ENCODE results near the gene CDKL5. TPM values are rescaled to one million over a fixed set of nuclear protein-coding genes. Genes with fewer than 3 reads are reported as not detected.

The CDKL5 gene
- total RNA-seq, 3 donors from 2014 or later = 5.3 to 14.3 (median 6.9) TPM

- intact Hi-C loops (cut with DNase I; ENCODE audit: low total_unique reads) = no loop called here
- Histone ChIP-seq H3K9me3 (no peaks in the 10 kb centered on the region), H3K27ac (no peak overlapping the region), H3K4me3 (no peak overlapping the region), H3K36me3 (no peaks in the 10 kb centered on the region), H3K27me3 (no peaks in the 10 kb centered on the region), H3K4me1 (no peaks in the 10 kb centered on the region)
- TF ChIP-seq CTCF (IDR thresholded peaks at IDR 0.05) (no peak), POLR2AphosphoS5 (IDR thresholded peaks at IDR 0.05) (no peak), POLR2A (IDR thresholded peaks at IDR 0.05) (no peak)
- no peak for DNase-seq (ENCODE audit: low spot score in 2 of 2)
These were observed 140.3 kb downstream of the CDKL5 start for GRCh38 chrX:18565727-18566126.

- Histone ChIP-seq H3K4me3 (no peak overlapping the region), H3K4me1 (no peaks in the 10 kb centered on the region), H3K27me3 (no peaks in the 10 kb centered on the region), H3K27ac (no peak overlapping the region), H3K9me3 (no peaks in the 10 kb centered on the region), H3K36me3 (no peaks in the 10 kb centered on the region)
- DNase-seq (ENCODE audit: low spot score in 2 of 2) = no peak
- no peak for TF ChIP-seq CTCF (IDR thresholded peaks at IDR 0.05)
- no peak for TF ChIP-seq POLR2A (IDR thresholded peaks at IDR 0.05)
- no peak for TF ChIP-seq POLR2AphosphoS5 (IDR thresholded peaks at IDR 0.05)
- intact Hi-C loops (cut with DNase I; ENCODE audit: low total_unique reads) = no loop called here
These were observed 141.3 kb downstream of the CDKL5 start for GRCh38 chrX:18566748-18567147.

- Histone ChIP-seq H3K9me3 (no peaks in the 10 kb centered on the region), H3K27ac (no peak overlapping the region), H3K4me3 (no peak overlapping the region), H3K36me3 (no peaks in the 10 kb centered on the region), H3K4me1 (no peaks in the 10 kb centered on the region), H3K27me3 (no peaks in the 10 kb centered on the region)
- intact Hi-C loops (cut with DNase I; ENCODE audit: low total_unique reads) = no loop called here
- TF ChIP-seq POLR2AphosphoS5 (IDR thresholded peaks at IDR 0.05) = no peak
- TF ChIP-seq CTCF (IDR thresholded peaks at IDR 0.05) = no peak
- no peak for TF ChIP-seq POLR2A (IDR thresholded peaks at IDR 0.05)
- DNase-seq (ENCODE audit: low spot score in 2 of 2) = no peak
These were observed 148.1 kb downstream of the CDKL5 start for GRCh38 chrX:18573556-18573955.

GRCh38 chrX:18574591-18574990 lies 149.2 kb downstream of the CDKL5 start:
- intact Hi-C loops (cut with DNase I; ENCODE audit: low total_unique reads) = no loop called here
- Histone ChIP-seq H3K4me1 (no peaks in the 10 kb centered on the region), H3K36me3 (no peaks in the 10 kb centered on the region), H3K4me3 (no peak overlapping the region), H3K27me3 (no peaks in the 10 kb centered on the region), H3K9me3 (no peaks in the 10 kb centered on the region), H3K27ac (no peak overlapping the region)
- DNase-seq (ENCODE audit: low spot score in 2 of 2) = no peak
- TF ChIP-seq CTCF (IDR thresholded peaks at IDR 0.05) (no peak), POLR2AphosphoS5 (IDR thresholded peaks at IDR 0.05) (no peak), POLR2A (IDR thresholded peaks at IDR 0.05) (no peak)

- Histone ChIP-seq H3K36me3 (no peaks in the 10 kb centered on the region), H3K4me1 (no peaks in the 10 kb centered on the region), H3K27ac (no peak overlapping the region), H3K4me3 (no peak overlapping the region), H3K9me3 (no peaks in the 10 kb centered on the region), H3K27me3 (no peaks in the 10 kb centered on the region)
- TF ChIP-seq POLR2AphosphoS5 (IDR thresholded peaks at IDR 0.05) (no peak), CTCF (IDR thresholded peaks at IDR 0.05) (no peak), POLR2A (IDR thresholded peaks at IDR 0.05) (no peak)
- intact Hi-C loops (cut with DNase I; ENCODE audit: low total_unique reads) = no loop called here
- DNase-seq (ENCODE audit: low spot score in 2 of 2) = no peak
These were observed 150.3 kb downstream of the CDKL5 start for GRCh38 chrX:18575744-18576143.
